HEK293 (cell line): ENCODE data around the gene ARHGAP15.

Experiments used
- CTCF ChIP-seq: fragments of 450-650 bp; formaldehyde crosslinking; IDR thresholded peaks from 2 replicates; pipeline ENCODE4 v1.5.1; 2016; ENCODE audit warnings: missing biosample characterization, missing genetic modification characterization
- MYNN ChIP-seq: fragments of 450-650 bp; formaldehyde crosslinking; IDR thresholded peaks from 2 replicates; pipeline ENCODE4 v1.5.1; 2016; ENCODE audit warnings: missing biosample characterization, missing genetic modification characterization, borderline replicate concordance
- RBAK ChIP-seq: fragments of 450-650 bp; formaldehyde crosslinking; IDR thresholded peaks from 2 replicates; pipeline ENCODE4 v1.5.1; 2016; ENCODE audit warnings: missing biosample characterization, missing genetic modification characterization
- SALL2 ChIP-seq: fragments of 450-650 bp; formaldehyde crosslinking; IDR thresholded peaks from 2 replicates; pipeline ENCODE4 v1.5.0; 2017; ENCODE audit warnings: missing biosample characterization, mild to moderate bottlenecking, missing genetic modification characterization, borderline replicate concordance
- ZBTB20 ChIP-seq: fragments of 450-650 bp; formaldehyde crosslinking; IDR thresholded peaks from 2 replicates; pipeline ENCODE4 v1.5.1; 2016; ENCODE audit warnings: missing biosample characterization, missing genetic modification characterization
- ZNF112 ChIP-seq: fragments of 450-650 bp; formaldehyde crosslinking; IDR thresholded peaks from 2 replicates; pipeline ENCODE4 v1.5.0; 2017; ENCODE audit warnings: missing biosample characterization, missing genetic modification characterization
- ZNF529 ChIP-seq: fragments of 450-650 bp; formaldehyde crosslinking; IDR thresholded peaks from 2 replicates; pipeline ENCODE4 v1.5.1; 2017; ENCODE audit warnings: missing genetic modification characterization, missing biosample characterization; ENCODE audit not compliant: insufficient replicate concordance

GRCh38 chr2:143682436-143683055 is 553.3 kb downstream of the ARHGAP15 start:
- TF ChIP-seq MYNN (no peak), CTCF (tag by site-specific recombination) (no peak), ZNF112 (tag by site-specific recombination) (no peak), SALL2 (no peak), ZBTB20 (tag by site-specific recombination) (no peak), RBAK (no peak), ZNF529 (no peak)
